B cell (primary cell): ENCODE results near the gene GSTT4.

Experiments used
- EZH2 ChIP-seq: IDR thresholded peaks from 2 replicates; pipeline ENCODE4 v1.6.1; 2012; ENCODE audit warnings: borderline replicate concordance, low read depth, mild to moderate bottlenecking, moderate library complexity, low read length; ENCODE audit not compliant: insufficient read depth, poor library complexity, severe bottlenecking
- TF ChIP-seq, protein P1 (sequence below): fragments of 200-600 bp; IDR thresholded peaks from one replicate; pipeline ENCODE4 v1.8.0; 2022; ENCODE audit warnings: antibody characterized with exemption, mild to moderate bottlenecking

DNA sequence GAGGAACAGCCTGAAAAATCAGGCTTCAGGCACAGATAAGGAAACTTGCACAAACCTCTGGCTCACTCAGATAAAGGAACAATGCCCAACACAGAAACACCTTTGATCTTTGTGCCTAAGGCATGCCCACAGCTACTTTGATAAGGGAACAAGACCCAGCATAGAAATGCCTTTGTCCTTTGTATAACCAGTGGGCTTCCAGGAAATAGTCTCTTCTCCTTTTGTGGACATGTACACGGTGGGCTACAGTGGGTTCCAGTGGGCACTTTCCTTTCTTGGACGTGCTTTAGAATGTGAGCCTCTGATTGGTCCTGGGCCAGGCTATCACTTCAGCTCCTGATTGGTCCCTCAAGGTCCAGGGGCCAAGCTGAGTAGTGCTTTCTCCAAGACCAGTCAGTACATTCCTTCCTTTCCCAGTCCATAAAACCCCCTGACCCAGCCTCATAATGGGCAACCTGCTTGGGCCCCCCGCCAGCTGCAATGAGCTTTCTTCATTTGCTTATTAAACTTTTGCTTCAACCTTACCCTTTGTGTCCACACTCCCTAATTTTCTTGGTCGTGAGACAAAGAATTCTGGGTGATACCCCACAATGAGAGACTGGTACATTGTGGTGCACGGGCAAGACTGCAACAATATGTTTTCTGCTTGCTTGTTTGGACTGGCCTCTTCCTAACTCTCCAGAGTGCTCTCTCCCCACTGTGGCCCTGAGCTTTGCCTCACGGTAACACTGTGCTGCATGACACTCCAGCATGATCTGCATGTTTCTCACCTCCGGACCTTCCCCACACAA, 4.2 kb upstream of the GSTT4 start:
- TF ChIP-seq EZH2, result no peak
- TF ChIP-seq, protein P1, sequence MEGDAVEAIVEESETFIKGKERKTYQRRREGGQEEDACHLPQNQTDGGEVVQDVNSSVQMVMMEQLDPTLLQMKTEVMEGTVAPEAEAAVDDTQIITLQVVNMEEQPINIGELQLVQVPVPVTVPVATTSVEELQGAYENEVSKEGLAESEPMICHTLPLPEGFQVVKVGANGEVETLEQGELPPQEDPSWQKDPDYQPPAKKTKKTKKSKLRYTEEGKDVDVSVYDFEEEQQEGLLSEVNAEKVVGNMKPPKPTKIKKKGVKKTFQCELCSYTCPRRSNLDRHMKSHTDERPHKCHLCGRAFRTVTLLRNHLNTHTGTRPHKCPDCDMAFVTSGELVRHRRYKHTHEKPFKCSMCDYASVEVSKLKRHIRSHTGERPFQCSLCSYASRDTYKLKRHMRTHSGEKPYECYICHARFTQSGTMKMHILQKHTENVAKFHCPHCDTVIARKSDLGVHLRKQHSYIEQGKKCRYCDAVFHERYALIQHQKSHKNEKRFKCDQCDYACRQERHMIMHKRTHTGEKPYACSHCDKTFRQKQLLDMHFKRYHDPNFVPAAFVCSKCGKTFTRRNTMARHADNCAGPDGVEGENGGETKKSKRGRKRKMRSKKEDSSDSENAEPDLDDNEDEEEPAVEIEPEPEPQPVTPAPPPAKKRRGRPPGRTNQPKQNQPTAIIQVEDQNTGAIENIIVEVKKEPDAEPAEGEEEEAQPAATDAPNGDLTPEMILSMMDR, result no peak
